DOHH2 (cell line): Measurements from ENCODE around the gene CD79B.

ENCODE experiments used
- EZH2phosphoT487 ChIP-seq: fragments of 200-600 bp; sonication (generic); IDR thresholded peaks from 2 replicates; pipeline ENCODE4 v1.6.1; 2017; ENCODE audit warnings: borderline replicate concordance, mild to moderate bottlenecking, antibody characterized with exemption, low read length, moderate library complexity, mixed read lengths
- TF ChIP-seq, protein P1 (sequence below): fragments of 200-600 bp; sonication (generic); IDR thresholded peaks from one replicate; pipeline ENCODE4 v1.5.1; 2014; ENCODE audit warnings: antibody characterized with exemption, mild to moderate bottlenecking, low read depth, low read length; ENCODE audit not compliant: poor library complexity, severe bottlenecking

DNA sequence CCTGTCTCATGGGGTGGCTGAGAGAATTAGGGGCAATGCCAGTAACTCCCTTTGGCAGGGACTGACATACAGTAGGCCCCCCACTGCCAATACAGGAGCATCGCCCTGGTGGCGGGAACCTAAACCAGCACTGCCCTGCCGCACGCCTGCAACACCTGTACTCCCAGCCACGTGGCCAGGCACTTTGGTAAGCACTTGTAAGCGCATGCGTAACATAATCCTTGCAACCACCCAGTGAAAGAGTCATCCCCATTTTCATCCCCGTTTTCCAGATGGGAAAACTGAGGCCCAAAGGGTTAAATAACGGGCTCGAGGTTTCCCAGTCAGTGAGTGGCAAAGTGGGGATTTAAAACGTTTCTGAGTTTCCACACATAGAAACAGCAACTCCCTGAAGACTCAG, 23.1 kb upstream of the CD79B start:
- no peak for TF ChIP-seq EZH2phosphoT487
- TF ChIP-seq, protein P1, sequence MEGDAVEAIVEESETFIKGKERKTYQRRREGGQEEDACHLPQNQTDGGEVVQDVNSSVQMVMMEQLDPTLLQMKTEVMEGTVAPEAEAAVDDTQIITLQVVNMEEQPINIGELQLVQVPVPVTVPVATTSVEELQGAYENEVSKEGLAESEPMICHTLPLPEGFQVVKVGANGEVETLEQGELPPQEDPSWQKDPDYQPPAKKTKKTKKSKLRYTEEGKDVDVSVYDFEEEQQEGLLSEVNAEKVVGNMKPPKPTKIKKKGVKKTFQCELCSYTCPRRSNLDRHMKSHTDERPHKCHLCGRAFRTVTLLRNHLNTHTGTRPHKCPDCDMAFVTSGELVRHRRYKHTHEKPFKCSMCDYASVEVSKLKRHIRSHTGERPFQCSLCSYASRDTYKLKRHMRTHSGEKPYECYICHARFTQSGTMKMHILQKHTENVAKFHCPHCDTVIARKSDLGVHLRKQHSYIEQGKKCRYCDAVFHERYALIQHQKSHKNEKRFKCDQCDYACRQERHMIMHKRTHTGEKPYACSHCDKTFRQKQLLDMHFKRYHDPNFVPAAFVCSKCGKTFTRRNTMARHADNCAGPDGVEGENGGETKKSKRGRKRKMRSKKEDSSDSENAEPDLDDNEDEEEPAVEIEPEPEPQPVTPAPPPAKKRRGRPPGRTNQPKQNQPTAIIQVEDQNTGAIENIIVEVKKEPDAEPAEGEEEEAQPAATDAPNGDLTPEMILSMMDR, result no peak
